ENCODE data around the gene RIMS4.

DNA sequence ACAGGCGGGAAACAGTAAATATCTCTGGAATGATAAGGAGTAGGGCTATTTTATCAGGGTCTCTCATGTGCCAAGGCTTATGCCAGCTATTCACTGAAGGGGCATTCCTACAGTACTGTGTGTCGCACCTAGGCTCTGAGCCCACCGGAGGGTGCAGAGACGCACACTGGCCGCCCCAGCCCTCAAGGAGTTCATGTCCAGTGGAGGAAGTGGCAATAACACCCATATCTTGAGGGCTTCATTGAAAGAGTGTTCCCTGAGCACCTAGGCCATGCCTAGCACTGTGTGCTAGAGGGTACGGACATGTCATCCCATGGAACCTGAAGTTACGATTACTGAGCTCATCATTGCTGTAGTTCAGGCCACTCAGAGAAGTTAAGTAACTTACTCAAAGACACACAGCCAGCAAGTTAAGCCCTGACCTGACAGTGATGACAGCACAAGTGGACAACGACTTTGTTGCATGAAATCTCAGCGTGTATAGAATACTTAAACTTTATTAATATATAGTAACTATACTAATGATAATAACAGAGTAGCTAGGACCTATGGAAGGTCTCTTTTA lies 86.5 kb downstream of the RIMS4 start:
- TF ChIP-seq, protein P1, sequence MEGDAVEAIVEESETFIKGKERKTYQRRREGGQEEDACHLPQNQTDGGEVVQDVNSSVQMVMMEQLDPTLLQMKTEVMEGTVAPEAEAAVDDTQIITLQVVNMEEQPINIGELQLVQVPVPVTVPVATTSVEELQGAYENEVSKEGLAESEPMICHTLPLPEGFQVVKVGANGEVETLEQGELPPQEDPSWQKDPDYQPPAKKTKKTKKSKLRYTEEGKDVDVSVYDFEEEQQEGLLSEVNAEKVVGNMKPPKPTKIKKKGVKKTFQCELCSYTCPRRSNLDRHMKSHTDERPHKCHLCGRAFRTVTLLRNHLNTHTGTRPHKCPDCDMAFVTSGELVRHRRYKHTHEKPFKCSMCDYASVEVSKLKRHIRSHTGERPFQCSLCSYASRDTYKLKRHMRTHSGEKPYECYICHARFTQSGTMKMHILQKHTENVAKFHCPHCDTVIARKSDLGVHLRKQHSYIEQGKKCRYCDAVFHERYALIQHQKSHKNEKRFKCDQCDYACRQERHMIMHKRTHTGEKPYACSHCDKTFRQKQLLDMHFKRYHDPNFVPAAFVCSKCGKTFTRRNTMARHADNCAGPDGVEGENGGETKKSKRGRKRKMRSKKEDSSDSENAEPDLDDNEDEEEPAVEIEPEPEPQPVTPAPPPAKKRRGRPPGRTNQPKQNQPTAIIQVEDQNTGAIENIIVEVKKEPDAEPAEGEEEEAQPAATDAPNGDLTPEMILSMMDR (conservative IDR thresholded peaks at IDR 0.05; ENCODE audit: low read length), result no peak
- no peak for TF ChIP-seq EZH2phosphoT487 (IDR thresholded peaks at IDR 0.05; ENCODE audit: borderline replicate concordance)
